Measurements from ENCODE around the gene PAM.

Gene PAM

DNA sequence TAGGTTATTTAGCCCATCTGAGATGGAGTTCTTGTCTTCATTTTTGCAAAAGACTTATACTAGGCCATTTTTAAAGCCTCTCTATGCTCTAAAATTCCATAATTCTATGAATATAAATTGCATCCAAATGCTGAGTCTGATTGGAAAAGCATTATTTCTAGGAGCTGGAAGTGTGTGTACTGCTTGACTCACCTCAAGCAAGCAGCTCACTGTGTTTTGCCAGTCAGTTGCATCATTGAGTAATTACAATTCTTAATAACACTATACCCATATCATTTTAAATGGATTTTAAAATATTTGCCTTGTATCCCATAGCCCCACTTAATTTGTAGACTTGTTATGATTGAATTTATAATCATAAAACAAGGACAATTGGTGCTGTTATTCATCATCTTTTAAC is 161.0 kb downstream of the PAM start:
- no peaks in the 10 kb centered on the region for H3K27me3 ChIP-seq (ENCODE audit: control insufficient read depth in 1 of 2, insufficient read depth in 2 of 2, low read length in 2 of 2)
- peaks cover 11% of the 10 kb centered on the region for H3K4me1 ChIP-seq (ENCODE audit: control insufficient read depth, insufficient read depth, low read length)
- H3K27ac ChIP-seq (ENCODE audit: low read length) = no peak overlapping the region
- H3K4me3 ChIP-seq (ENCODE audit: low read length in 2 of 2) = no peak overlapping the region
- H3K9me3 ChIP-seq (ENCODE audit: control insufficient read depth in 2 of 2, low read length in 2 of 2) = no peaks in the 10 kb centered on the region
- no peaks in the 10 kb centered on the region for H3K36me3 ChIP-seq (ENCODE audit: control insufficient read depth in 2 of 2, insufficient read depth in 2 of 2, low read length in 2 of 2)
- H3K9ac ChIP-seq (ENCODE audit: low read length in 2 of 2) = no peak overlapping the region

DNA sequence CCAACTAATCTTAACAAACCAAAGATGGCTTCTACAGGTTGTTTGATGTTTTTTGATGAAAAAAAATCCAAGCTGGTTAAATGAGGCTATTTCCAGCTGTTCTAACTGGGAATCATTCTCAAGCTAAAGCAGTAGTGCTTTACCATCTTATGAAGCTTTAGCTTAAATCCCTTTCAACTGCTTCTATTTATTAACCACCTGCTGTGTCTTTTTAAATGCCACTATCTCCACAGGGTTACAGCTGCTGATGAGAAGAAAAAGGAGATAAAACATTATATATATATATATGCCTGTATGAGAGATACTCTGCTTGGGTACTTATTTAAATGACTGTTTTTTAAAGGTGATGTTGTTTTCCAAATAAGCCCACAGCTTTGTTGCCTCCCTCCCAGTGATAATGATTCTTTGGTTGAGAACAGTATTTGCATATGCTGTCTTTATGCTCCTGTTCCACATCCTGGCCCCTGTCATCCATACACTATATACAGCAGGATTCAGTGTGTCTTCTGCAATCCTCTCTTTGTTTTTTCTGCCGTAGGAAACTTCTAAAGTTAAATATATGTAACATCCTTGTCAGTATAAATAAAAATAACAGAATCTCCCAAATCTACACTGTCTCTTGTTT is 164.0 kb downstream of the PAM start:
- Histone ChIP-seq H3K27me3 (ENCODE audit: control insufficient read depth in 1 of 2, insufficient read depth in 2 of 2, low read length in 2 of 2) (no peaks in the 10 kb centered on the region), H3K4me1 (ENCODE audit: control insufficient read depth, insufficient read depth, low read length) (no peaks in the 10 kb centered on the region), H3K27ac (ENCODE audit: low read length) (no peak overlapping the region), H3K9ac (ENCODE audit: low read length in 2 of 2) (no peak overlapping the region), H3K36me3 (ENCODE audit: control insufficient read depth in 2 of 2, insufficient read depth in 2 of 2, low read length in 2 of 2) (no peaks in the 10 kb centered on the region), H3K9me3 (ENCODE audit: control insufficient read depth in 2 of 2, low read length in 2 of 2) (no peaks in the 10 kb centered on the region), H3K4me3 (ENCODE audit: low read length in 2 of 2) (no peak overlapping the region)

DNA sequence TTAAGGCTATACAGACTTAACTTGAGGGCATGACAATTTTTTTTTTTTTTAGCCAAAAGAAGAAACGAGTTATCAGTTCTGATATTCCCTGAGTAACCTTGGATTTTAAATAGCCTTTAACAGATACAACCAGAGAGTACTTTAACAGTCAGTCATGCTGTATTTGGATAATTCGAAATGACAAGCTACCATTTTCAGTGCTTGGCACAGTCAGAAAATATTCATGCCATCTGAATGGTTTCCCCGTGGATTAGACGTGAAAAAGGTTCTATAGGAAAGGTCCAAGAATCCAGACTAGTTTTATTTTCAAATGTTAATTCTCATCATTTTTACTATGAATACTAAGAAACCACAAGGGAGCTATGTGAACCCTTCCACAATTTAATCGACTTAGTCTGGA is 165.7 kb downstream of the PAM start:
- no peak overlapping the region for H3K9ac ChIP-seq (ENCODE audit: low read length in 2 of 2)
- no peak overlapping the region for H3K27ac ChIP-seq (ENCODE audit: low read length)
- H3K4me3 ChIP-seq (ENCODE audit: low read length in 2 of 2) = no peak overlapping the region
- peaks cover 0 to 4% of the 10 kb centered on the region in 2 donors for H3K36me3 ChIP-seq (ENCODE audit: control insufficient read depth in 2 of 2, insufficient read depth in 2 of 2, low read length in 2 of 2)
- H3K27me3 ChIP-seq (ENCODE audit: control insufficient read depth in 1 of 2, insufficient read depth in 2 of 2, low read length in 2 of 2) = no peaks in the 10 kb centered on the region
- no peaks in the 10 kb centered on the region for H3K9me3 ChIP-seq (ENCODE audit: control insufficient read depth in 2 of 2, low read length in 2 of 2)
- no peaks in the 10 kb centered on the region for H3K4me1 ChIP-seq (ENCODE audit: control insufficient read depth, insufficient read depth, low read length)

DNA sequence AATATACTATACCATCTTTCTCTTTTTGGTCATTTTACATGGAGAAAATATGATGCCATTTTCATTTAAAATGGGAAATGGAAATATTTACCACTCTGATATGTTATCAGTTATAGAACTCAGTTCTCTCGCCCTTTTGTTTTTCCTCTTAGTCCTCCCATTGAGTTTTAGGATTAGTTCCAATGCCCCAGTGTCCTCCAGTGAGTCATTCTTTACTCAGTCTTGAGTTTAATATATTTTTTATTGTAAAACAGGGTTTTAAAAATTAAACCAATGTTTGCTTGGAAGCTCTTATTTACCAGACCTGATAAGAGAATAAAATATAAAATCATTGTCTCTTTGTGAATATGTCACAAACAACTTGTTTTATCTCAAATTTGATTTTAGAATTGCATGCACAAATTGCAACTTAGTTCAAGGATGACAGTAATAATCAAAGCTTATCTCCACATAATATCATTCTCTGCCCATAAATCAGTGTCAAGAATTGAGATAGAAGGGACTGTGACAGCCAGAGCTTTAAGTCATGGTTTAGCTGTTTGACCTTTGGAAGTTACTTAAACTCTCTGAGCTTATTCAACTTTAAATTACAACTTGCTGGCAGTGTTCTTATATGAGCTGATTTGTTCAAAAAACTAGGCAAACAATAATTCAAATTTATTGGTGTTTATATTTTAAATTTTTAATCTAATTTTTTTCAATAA is 166.4 kb downstream of the PAM start:
- Histone ChIP-seq H3K36me3 (ENCODE audit: control insufficient read depth in 2 of 2, insufficient read depth in 2 of 2, low read length in 2 of 2) (peaks cover 0 to 4% of the 10 kb centered on the region in 2 donors), H3K4me1 (ENCODE audit: control insufficient read depth, insufficient read depth, low read length) (no peaks in the 10 kb centered on the region), H3K9me3 (ENCODE audit: control insufficient read depth in 2 of 2, low read length in 2 of 2) (no peaks in the 10 kb centered on the region), H3K27ac (ENCODE audit: low read length) (no peak overlapping the region), H3K27me3 (ENCODE audit: control insufficient read depth in 1 of 2, insufficient read depth in 2 of 2, low read length in 2 of 2) (no peaks in the 10 kb centered on the region), H3K9ac (ENCODE audit: low read length in 2 of 2) (no peak overlapping the region), H3K4me3 (ENCODE audit: low read length in 2 of 2) (no peak overlapping the region)

DNA sequence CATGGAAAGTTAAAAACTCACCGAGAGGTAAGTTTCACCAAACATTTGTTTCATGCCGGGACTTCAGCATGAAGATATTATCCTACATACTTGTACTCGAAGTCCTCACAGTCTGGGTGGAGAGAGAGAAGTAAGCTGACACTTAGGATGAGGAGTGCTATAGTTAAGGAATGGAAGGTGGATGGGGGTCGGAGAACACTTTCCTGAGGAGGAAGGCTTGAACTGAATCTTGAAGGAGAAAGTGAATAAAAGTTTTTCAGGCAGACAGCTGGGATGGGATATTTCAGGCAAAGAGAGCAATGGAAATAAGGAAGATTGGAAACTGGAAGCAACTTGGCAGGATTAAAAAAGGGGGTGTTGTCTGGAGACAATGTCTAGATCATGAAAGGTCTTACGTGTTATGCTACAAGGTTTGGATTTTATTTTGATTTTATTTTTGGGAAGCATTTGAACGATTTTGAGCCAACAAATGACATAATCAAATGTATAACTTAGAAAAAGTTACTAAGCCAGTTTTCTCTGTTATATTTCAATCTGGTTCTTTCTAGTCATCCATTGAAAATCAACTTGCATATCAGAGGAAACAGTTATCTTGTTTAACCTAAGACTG is 167.1 kb downstream of the PAM start:
- Histone ChIP-seq H3K9me3 (ENCODE audit: control insufficient read depth in 2 of 2, low read length in 2 of 2) (no peaks in the 10 kb centered on the region), H3K9ac (ENCODE audit: low read length in 2 of 2) (no peak overlapping the region), H3K36me3 (ENCODE audit: control insufficient read depth in 2 of 2, insufficient read depth in 2 of 2, low read length in 2 of 2) (peaks cover 7 to 11% of the 10 kb centered on the region in 2 donors), H3K27me3 (ENCODE audit: control insufficient read depth in 1 of 2, insufficient read depth in 2 of 2, low read length in 2 of 2) (no peaks in the 10 kb centered on the region), H3K27ac (ENCODE audit: low read length) (no peak overlapping the region), H3K4me1 (ENCODE audit: control insufficient read depth, insufficient read depth, low read length) (no peaks in the 10 kb centered on the region), H3K4me3 (ENCODE audit: low read length in 2 of 2) (no peak overlapping the region)

DNA sequence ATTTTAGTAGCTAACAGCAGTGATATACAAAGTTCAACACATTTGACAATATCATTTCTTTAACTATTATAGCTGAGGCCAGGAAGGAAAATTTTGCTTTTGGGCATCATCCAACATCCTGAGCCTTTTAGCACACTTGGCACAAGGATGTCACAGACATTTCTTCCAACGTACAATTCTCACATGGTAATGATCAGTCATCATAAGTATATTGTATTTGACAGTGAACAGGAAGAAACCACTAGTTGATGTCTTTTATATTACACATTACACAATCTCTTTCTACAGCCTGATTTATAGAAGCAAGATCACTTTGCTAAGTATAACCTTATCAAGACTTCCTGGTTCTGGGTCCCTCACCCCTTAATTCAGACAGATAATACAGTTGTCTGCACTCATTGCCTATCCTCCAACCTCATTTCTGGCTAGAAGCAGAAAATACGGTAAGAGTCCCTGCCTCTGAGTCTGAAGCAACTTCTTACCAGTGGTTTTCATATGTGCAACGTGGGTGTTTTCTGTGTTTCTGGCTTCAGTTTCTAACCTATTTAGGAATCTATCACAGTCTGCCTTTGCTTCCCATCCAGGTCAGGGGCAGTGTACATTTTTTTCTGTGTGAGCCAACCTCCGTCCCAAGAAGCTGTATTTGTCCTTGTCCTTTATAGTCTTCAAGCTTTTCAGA is 167.8 kb downstream of the PAM start:
- Histone ChIP-seq H3K4me3 (ENCODE audit: low read length in 2 of 2) (no peak overlapping the region), H3K9ac (ENCODE audit: low read length in 2 of 2) (no peak overlapping the region), H3K9me3 (ENCODE audit: control insufficient read depth in 2 of 2, low read length in 2 of 2) (no peaks in the 10 kb centered on the region), H3K27ac (ENCODE audit: low read length) (no peak overlapping the region), H3K27me3 (ENCODE audit: control insufficient read depth in 1 of 2, insufficient read depth in 2 of 2, low read length in 2 of 2) (no peaks in the 10 kb centered on the region), H3K4me1 (ENCODE audit: control insufficient read depth, insufficient read depth, low read length) (no peaks in the 10 kb centered on the region), H3K36me3 (ENCODE audit: control insufficient read depth in 2 of 2, insufficient read depth in 2 of 2, low read length in 2 of 2) (peaks cover 7 to 11% of the 10 kb centered on the region in 2 donors)

DNA sequence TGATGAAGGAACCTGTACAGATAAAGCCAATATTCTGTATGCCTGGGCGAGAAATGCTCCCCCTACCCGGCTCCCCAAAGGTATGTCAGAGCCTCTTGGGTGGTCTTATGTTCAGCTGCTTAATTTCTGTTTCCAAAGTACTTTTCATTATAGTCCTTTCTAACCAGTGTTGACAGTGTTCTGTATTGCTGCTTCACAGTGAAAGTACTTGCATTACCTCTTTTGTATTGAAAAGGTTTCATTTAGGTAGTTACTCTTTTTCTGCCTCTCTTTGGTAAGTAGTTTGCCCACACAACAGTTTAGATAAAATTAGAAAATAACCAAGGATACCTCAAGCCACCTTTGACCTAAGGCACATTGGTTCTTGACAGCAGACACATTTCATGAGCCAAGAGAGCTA is 169.9 kb downstream of the PAM start:
- no peak overlapping the region for H3K9ac ChIP-seq (ENCODE audit: low read length in 2 of 2)
- H3K4me1 ChIP-seq (ENCODE audit: control insufficient read depth, insufficient read depth, low read length) = no peaks in the 10 kb centered on the region
- H3K36me3 ChIP-seq (ENCODE audit: control insufficient read depth in 2 of 2, insufficient read depth in 2 of 2, low read length in 2 of 2) = peaks cover 7 to 11% of the 10 kb centered on the region in 2 donors
- no peak overlapping the region for H3K27ac ChIP-seq (ENCODE audit: low read length)
- H3K27me3 ChIP-seq (ENCODE audit: control insufficient read depth in 1 of 2, insufficient read depth in 2 of 2, low read length in 2 of 2) = no peaks in the 10 kb centered on the region
- no peaks in the 10 kb centered on the region for H3K9me3 ChIP-seq (ENCODE audit: control insufficient read depth in 2 of 2, low read length in 2 of 2)
- H3K4me3 ChIP-seq (ENCODE audit: low read length in 2 of 2) = no peak overlapping the region

DNA sequence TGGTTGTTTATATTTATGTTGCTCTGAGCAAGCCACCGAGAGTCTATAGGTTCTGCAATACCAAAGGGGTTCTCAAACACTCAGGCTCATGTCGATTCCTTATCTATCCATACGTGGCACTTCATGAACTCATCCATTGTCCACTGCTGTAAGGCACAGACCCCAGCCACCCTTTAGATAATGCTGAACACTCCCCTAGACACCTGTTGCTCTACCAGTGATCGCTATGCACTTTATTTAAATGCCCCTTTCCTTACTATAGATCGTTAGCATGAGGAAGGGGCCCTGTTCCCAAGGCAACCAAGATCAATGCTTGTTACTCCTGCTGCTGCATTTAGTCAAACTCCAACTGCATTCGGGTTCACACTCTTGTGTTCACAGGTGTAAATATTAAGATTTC is 171.9 kb downstream of the PAM start:
- Histone ChIP-seq H3K27me3 (ENCODE audit: control insufficient read depth in 1 of 2, insufficient read depth in 2 of 2, low read length in 2 of 2) (no peaks in the 10 kb centered on the region), H3K27ac (ENCODE audit: low read length) (no peak overlapping the region), H3K36me3 (ENCODE audit: control insufficient read depth in 2 of 2, insufficient read depth in 2 of 2, low read length in 2 of 2) (peaks cover 11% of the 10 kb centered on the region in 2 donors), H3K4me3 (ENCODE audit: low read length in 2 of 2) (no peak overlapping the region), H3K4me1 (ENCODE audit: control insufficient read depth, insufficient read depth, low read length) (no peaks in the 10 kb centered on the region), H3K9ac (ENCODE audit: low read length in 2 of 2) (no peak overlapping the region), H3K9me3 (ENCODE audit: control insufficient read depth in 2 of 2, low read length in 2 of 2) (no peaks in the 10 kb centered on the region)

DNA sequence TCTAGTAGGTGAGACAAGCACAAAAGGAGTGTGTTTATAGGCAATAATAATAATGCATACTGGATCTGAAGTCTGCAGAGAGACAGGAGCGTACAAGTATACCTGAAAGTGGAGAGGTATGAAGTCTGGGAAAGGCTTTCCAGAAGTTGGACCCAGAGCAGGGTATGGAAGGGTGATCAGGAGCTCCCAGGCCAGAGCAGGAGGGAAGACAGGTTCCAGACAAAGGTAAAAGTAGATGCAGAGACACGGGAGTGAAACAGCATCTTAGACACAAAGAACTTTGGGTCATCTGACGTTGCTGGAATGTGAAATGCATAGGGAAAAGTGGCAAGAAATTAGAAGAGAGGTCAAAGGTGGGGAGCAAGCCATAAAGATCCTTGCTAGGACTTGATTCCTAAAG is 175.1 kb downstream of the PAM start:
- Histone ChIP-seq H3K27ac (ENCODE audit: low read length) (no peak overlapping the region), H3K27me3 (ENCODE audit: control insufficient read depth in 1 of 2, insufficient read depth in 2 of 2, low read length in 2 of 2) (no peaks in the 10 kb centered on the region), H3K9ac (ENCODE audit: low read length in 2 of 2) (no peak overlapping the region), H3K9me3 (ENCODE audit: control insufficient read depth in 2 of 2, low read length in 2 of 2) (no peaks in the 10 kb centered on the region), H3K4me3 (ENCODE audit: low read length in 2 of 2) (no peak overlapping the region), H3K36me3 (ENCODE audit: control insufficient read depth in 2 of 2, insufficient read depth in 2 of 2, low read length in 2 of 2) (peaks cover 14 to 16% of the 10 kb centered on the region in 2 donors), H3K4me1 (ENCODE audit: control insufficient read depth, insufficient read depth, low read length) (no peaks in the 10 kb centered on the region)

DNA sequence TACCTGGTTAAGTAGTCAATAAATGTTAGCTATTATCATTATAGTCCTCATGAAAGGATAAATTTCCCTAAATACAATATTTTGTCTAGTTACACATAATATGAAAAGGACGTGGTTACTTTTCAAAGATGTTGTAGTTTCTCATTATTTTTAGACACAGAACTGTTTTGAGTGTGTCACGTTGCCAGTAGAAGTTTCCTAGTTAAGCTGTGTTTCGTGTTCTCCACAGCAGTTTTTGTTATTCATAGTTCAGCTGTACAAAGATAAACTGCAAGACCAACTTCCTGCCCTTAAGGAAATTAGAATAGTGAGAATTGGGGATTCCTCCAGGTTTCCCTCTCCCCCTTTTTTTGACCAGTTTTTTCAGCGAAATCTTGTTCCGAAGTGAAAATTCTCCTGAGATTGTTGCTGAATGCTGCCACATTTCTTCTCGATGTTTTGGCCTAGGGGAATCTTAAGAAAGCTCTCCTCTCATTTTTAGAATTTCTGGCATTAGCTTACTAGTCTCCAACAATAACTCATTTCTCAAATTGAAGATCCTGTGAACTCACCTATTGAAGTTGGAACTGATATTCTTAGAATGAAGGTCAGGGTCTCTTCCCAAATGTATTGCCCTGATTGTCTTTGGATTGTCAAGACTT is 176.1 kb downstream of the PAM start:
- Histone ChIP-seq H3K27me3 (ENCODE audit: control insufficient read depth in 1 of 2, insufficient read depth in 2 of 2, low read length in 2 of 2) (no peaks in the 10 kb centered on the region), H3K4me3 (ENCODE audit: low read length in 2 of 2) (no peak overlapping the region), H3K9me3 (ENCODE audit: control insufficient read depth in 2 of 2, low read length in 2 of 2) (no peaks in the 10 kb centered on the region), H3K27ac (ENCODE audit: low read length) (no peak overlapping the region), H3K36me3 (ENCODE audit: control insufficient read depth in 2 of 2, insufficient read depth in 2 of 2, low read length in 2 of 2) (peaks cover 13 to 14% of the 10 kb centered on the region in 2 donors), H3K9ac (ENCODE audit: low read length in 2 of 2) (no peak overlapping the region), H3K4me1 (ENCODE audit: control insufficient read depth, insufficient read depth, low read length) (no peaks in the 10 kb centered on the region)
